Sigmoid colon (tissue), 4 donors: ENCODE results near the gene NMD3.

Source experiments
- EP300 ChIP-seq, 4 donors: sonication (generic); formaldehyde crosslinking; IDR thresholded peaks; one replicate each; pipeline ENCODE4 v1.6.1; 2017; ENCODE audit warnings: antibody characterized with exemption in 4 of 4
- POLR2AphosphoS5 ChIP-seq, 4 donors: sonication (generic); formaldehyde crosslinking; IDR thresholded peaks; one replicate each; pipeline ENCODE4 v1.6.1; 2017; ENCODE audit warnings: antibody characterized with exemption in 4 of 4
- TF ChIP-seq, protein P1 (sequence below), 4 experiments: fragments of 450-650 bp in 3 of 4; fragments of 200-600 bp in 1 of 4; IDR thresholded peaks; one replicate each; pipeline ENCODE4 v1.5.1; 2016 to 2019; ENCODE audit warnings: antibody characterized with exemption in 4 of 4, mild to moderate bottlenecking in 3 of 4, moderate library complexity in 2 of 4

DNA sequence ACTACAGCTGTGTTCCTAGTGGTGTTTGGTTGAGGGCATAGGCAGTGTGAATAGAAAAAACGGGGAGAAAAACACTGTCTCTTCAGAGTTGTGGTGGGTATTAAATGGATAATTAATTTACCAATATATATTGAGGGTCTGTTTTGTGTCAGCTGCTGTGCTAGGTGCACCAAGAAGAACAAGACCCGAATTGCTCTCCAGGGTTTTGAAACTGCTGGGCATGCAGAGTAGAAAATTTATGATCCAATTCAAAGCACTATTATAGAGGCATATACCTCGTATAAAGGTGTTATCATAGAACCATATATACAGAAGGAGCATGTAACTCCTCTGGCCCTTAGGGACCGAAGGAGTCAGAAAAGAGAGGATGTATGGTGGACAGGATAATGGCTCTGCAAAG, 1.6 kb upstream of the NMD3 start:
- TF ChIP-seq, protein P1, sequence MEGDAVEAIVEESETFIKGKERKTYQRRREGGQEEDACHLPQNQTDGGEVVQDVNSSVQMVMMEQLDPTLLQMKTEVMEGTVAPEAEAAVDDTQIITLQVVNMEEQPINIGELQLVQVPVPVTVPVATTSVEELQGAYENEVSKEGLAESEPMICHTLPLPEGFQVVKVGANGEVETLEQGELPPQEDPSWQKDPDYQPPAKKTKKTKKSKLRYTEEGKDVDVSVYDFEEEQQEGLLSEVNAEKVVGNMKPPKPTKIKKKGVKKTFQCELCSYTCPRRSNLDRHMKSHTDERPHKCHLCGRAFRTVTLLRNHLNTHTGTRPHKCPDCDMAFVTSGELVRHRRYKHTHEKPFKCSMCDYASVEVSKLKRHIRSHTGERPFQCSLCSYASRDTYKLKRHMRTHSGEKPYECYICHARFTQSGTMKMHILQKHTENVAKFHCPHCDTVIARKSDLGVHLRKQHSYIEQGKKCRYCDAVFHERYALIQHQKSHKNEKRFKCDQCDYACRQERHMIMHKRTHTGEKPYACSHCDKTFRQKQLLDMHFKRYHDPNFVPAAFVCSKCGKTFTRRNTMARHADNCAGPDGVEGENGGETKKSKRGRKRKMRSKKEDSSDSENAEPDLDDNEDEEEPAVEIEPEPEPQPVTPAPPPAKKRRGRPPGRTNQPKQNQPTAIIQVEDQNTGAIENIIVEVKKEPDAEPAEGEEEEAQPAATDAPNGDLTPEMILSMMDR (IDR thresholded peaks at IDR 0.05): no peak
- TF ChIP-seq EP300 (IDR thresholded peaks at IDR 0.05) (no peak), POLR2AphosphoS5 (IDR thresholded peaks at IDR 0.05) (no peak)
